SK-N-SH (cell line): ENCODE measurements around the gene PKP4. TPM values are rescaled to one million over a fixed set of nuclear protein-coding genes. Genes with fewer than 3 reads are reported as not detected.

Source experiments
- CTCF ChIA-PET: fragments of 300-600, 350-600 bp; formaldehyde crosslinking; extraction: SDS; loops from one replicate; lab custom pipeline; 2021; lab: Yijun Ruan, JAX
- POLR2A ChIA-PET: fragments of 350-600 bp; sonication (Branson Sonifier 250); formaldehyde crosslinking; extraction: SDS; loops from one replicate; lab custom pipeline; 2020; ENCODE audit warnings: antibody characterized with exemption, inconsistent platforms; lab: Yijun Ruan, JAX
- DNase-seq: peaks from one replicate; pipeline ENCODE4 v3.0.0; 2012
- H2AFZ ChIP-seq: fragments of 200-600 bp; sonication (generic); 2 replicates; pipeline ENCODE4 v1.8.1; 2016; ENCODE audit warnings: antibody characterized with exemption, mild to moderate bottlenecking, low read depth
- H3F3A ChIP-seq: fragments of 200-600 bp; sonication (generic); replicated peaks from 2 replicates; pipeline ENCODE3; 2016; ENCODE audit warnings: antibody characterized with exemption, mild to moderate bottlenecking; ENCODE audit not compliant: insufficient read depth
- H3K27ac ChIP-seq, 2 experiments: fragments of 200-500 bp in 1 of 2; fragments of 200-600 bp in 1 of 2; sonication (Bioruptor generic) in 1 of 2; sonication (generic), shearing (Covaris generic) in 1 of 2; 2 replicates each; pipeline versions ENCODE4 v1.5.1 to v1.6.1; 2014 to 2016; ENCODE audit warnings: low read depth in 2 of 2, inconsistent platforms in 1 of 2, low read length in 1 of 2, mild to moderate bottlenecking in 1 of 2, mixed read lengths in 1 of 2
- H3K27me3 ChIP-seq: fragments of 200-600 bp; sonication (generic), shearing (Covaris generic); 2 replicates; pipeline ENCODE4 v1.6.1; 2016; ENCODE audit warnings: mixed run types; ENCODE audit not compliant: insufficient read depth
- H3K36me3 ChIP-seq, 2 experiments: fragments of 200-500 bp in 1 of 2; fragments of 200-600 bp in 1 of 2; sonication (Bioruptor generic) in 1 of 2; sonication (generic) in 1 of 2; replicated peaks in 1 of 2; 2 replicates each; pipeline versions ENCODE3 to v1.5.1; 2014 to 2016; ENCODE audit warnings: low read length in 1 of 2, mild to moderate bottlenecking in 1 of 2; ENCODE audit not compliant: insufficient read depth in 2 of 2, control insufficient read depth in 1 of 2
- H3K4me1 ChIP-seq, 2 experiments: fragments of 200-500 bp in 1 of 2; fragments of 200-600 bp in 1 of 2; sonication (Bioruptor generic) in 1 of 2; sonication (generic), shearing (Covaris generic) in 1 of 2; 2 replicates each; pipeline versions ENCODE4 v1.5.1 to v1.6.1; 2014 to 2016; ENCODE audit warnings: low read depth in 1 of 2, low read length in 1 of 2, mixed run types in 1 of 2; ENCODE audit not compliant: insufficient read depth in 2 of 2, control insufficient read depth in 1 of 2
- H3K4me2 ChIP-seq: fragments of 200-600 bp; sonication (generic), shearing (Covaris generic); 2 replicates; pipeline ENCODE4 v1.6.1; 2017; ENCODE audit warnings: mixed run types
- H3K4me3 ChIP-seq, 2 experiments: fragments of 200-500 bp in 1 of 2; fragments of 200-600 bp in 1 of 2; sonication (Bioruptor generic) in 1 of 2; sonication (generic), shearing (Covaris generic) in 1 of 2; 2 replicates each; pipeline versions ENCODE4 v1.5.1 to v1.8.1; 2014 to 2016; ENCODE audit warnings: low read depth in 2 of 2, inconsistent platforms in 1 of 2, low read length in 1 of 2, mild to moderate bottlenecking in 1 of 2, mixed read lengths in 1 of 2, moderate library complexity in 1 of 2
- H3K79me2 ChIP-seq: fragments of 200-600 bp; sonication (generic); 2 replicates; pipeline ENCODE4 v1.8.1; 2017; ENCODE audit warnings: mild to moderate bottlenecking; ENCODE audit not compliant: insufficient read depth
- H3K9ac ChIP-seq: fragments of 200-600 bp; sonication (generic); 2 replicates; pipeline ENCODE4 v1.6.1; 2017; ENCODE audit warnings: mixed run types
- H3K9me2 ChIP-seq: fragments of 200-600 bp; sonication (generic); 2 replicates; pipeline ENCODE4 v1.6.1; 2017; ENCODE audit warnings: mixed run types
- H3K9me3 ChIP-seq: fragments of 200-600 bp; sonication (generic); 2 replicates; pipeline ENCODE4 v1.6.1; 2017; ENCODE audit warnings: mixed run types, mild to moderate bottlenecking, moderate library complexity
- H4K20me1 ChIP-seq: fragments of 200-600 bp; sonication (generic); 2 replicates; pipeline ENCODE4 v1.6.1; 2017; ENCODE audit warnings: mild to moderate bottlenecking, mixed run types; ENCODE audit not compliant: insufficient read depth
- ELF1 ChIP-seq: IDR thresholded peaks from 2 replicates; pipeline ENCODE4 v1.4.0; 2012
- EP300 ChIP-seq, 2 experiments: IDR thresholded peaks; 2 replicates each; pipeline versions ENCODE4 v1.4.0 to v1.6.1; 2012; ENCODE audit warnings: borderline replicate concordance in 1 of 2, low read depth in 1 of 2, low read length in 1 of 2
- GABPA ChIP-seq: IDR thresholded peaks from 2 replicates; pipeline ENCODE4 v1.4.0; 2012; ENCODE audit warnings: low read depth, mild to moderate bottlenecking
- JUND ChIP-seq: IDR thresholded peaks from 2 replicates; pipeline ENCODE4 v1.4.0; 2012
- MAX ChIP-seq: IDR thresholded peaks from 2 replicates; pipeline ENCODE4 v1.4.0; 2012; ENCODE audit warnings: low read depth
- MXI1 ChIP-seq: IDR thresholded peaks from 2 replicates; pipeline ENCODE4 v1.6.1; 2012; ENCODE audit warnings: mild to moderate bottlenecking, low read depth, low read length, improper control_type of control experiment
- NFIC ChIP-seq: IDR thresholded peaks from 2 replicates; pipeline ENCODE4 v1.4.0; 2012; ENCODE audit warnings: borderline replicate concordance
- NRF1 ChIP-seq: IDR thresholded peaks from 2 replicates; pipeline ENCODE4 v1.6.1; 2012; ENCODE audit warnings: low read depth, mild to moderate bottlenecking, low read length
- RAD21 ChIP-seq: IDR thresholded peaks from 2 replicates; pipeline ENCODE4 v1.6.1; 2012; ENCODE audit warnings: mild to moderate bottlenecking, low read length
- RCOR1 ChIP-seq: fragments of 150-350 bp; IDR thresholded peaks from 2 replicates; pipeline ENCODE4 v1.6.1; 2017; ENCODE audit warnings: antibody characterized with exemption, low read length
- RFX5 ChIP-seq: IDR thresholded peaks from 2 replicates; pipeline ENCODE4 v1.6.1; 2012; ENCODE audit warnings: mild to moderate bottlenecking, improper control_type of control experiment, low read length
- SIN3A ChIP-seq: IDR thresholded peaks from 2 replicates; pipeline ENCODE4 v1.6.1; 2012; ENCODE audit warnings: low read depth, mild to moderate bottlenecking, low read length, moderate library complexity, borderline replicate concordance
- TAF1 ChIP-seq: IDR thresholded peaks from 2 replicates; pipeline ENCODE4 v1.6.1; 2012; ENCODE audit warnings: low read depth, mild to moderate bottlenecking, low read length, moderate library complexity, borderline replicate concordance
- TEAD4 ChIP-seq: IDR thresholded peaks from 2 replicates; pipeline ENCODE4 v1.4.0; 2012; ENCODE audit warnings: mild to moderate bottlenecking, borderline replicate concordance; ENCODE audit not compliant: insufficient read depth
- USF1 ChIP-seq: IDR thresholded peaks from 2 replicates; pipeline ENCODE4 v1.4.0; 2012; ENCODE audit warnings: low read depth, borderline replicate concordance
- YY1 ChIP-seq: IDR thresholded peaks from 2 replicates; pipeline ENCODE4 v1.4.0; 2012; ENCODE audit warnings: low read depth, mild to moderate bottlenecking
- WGBS: methylation state at CpG from one replicate; pipeline ENCODE4 v1.1.6; 2017; ENCODE audit warnings: low lambda C conversion rate; 5-methylcytosine and 5-hydroxymethylcytosine counted together
- polyA plus RNA-seq, 3 experiments: library from polyadenylated mRNA; depleted of rRNA; stranded (reverse); fragments of >200 nt; gene quantifications; 2 replicates each; pipeline ENCODE4 v1.2.3, GENCODE V29; 2012
- TF ChIP-seq, protein P1 (sequence below): fragments of 200-600 bp; sonication (generic); IDR thresholded peaks from 2 replicates; pipeline ENCODE4 v1.6.1; 2017; ENCODE audit warnings: antibody characterized with exemption, mild to moderate bottlenecking, moderate library complexity
- TF ChIP-seq, protein P2 (sequence below): fragments of 150-350 bp; IDR thresholded peaks from 2 replicates; pipeline ENCODE4 v1.6.1; 2017; ENCODE audit warnings: antibody characterized with exemption, low read length, low read depth, borderline replicate concordance
- TF ChIP-seq, protein P3 (sequence below): IDR thresholded peaks from 2 replicates; pipeline ENCODE4 v1.6.1; 2012; ENCODE audit warnings: mild to moderate bottlenecking, low read depth, low read length, moderate library complexity

PKP4 gene
- polyA plus RNA-seq, 1 of the 3 experiments (the other 2 are of a cell fraction) = 10.9 TPM

DNA sequence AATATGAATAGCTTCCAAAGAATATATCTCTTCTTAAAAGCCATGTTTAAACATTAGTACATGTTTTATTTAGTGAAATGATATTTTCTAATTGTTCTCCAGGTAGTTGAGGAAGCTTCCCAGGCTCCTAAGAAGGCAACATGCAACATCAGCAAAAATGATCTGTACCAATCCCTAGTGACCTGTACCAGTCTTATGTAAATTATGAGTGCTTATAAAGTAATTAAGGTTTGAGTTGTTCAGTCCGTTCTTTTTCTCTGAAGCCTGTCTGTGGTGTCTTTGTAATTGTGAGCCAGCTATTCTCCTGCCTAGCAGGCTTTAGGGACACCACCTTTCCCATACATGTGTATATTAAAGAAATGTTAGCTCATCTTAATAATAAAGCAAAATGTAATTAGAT, 98.2 kb downstream of the PKP4 start (continued):
- TF ChIP-seq TEAD4 = no peak
- TF ChIP-seq MAX = no peak

GRCh38 chr2:158556124-158556523, 99.4 kb downstream of the PKP4 start:
- no peaks in the 10 kb centered on the region for H3K79me2 ChIP-seq
- H3K36me3 ChIP-seq = peaks cover 0 to 4% of the 10 kb centered on the region in 2 experiments
- CTCF ChIA-PET = interaction anchor here (0.8 to 1.3 kb wide), 4 partner anchors 32 to 198 kb away, joined by 3 read pairs; no protein-coding TSS in a partner anchor
- POLR2A ChIA-PET = no interaction called here
- no peaks in the 10 kb centered on the region for H3F3A ChIP-seq
- no peak overlapping the region for H3K27ac ChIP-seq
- H4K20me1 ChIP-seq = no peaks in the 10 kb centered on the region
- no peak overlapping the region for H3K9ac ChIP-seq
- no peak for DNase-seq
- 95% methylated on average over 3 of the region's 3 CpGs for WGBS
- no peak overlapping the region for H3K4me2 ChIP-seq
- TF ChIP-seq TAF1 (no peak), SIN3A (no peak), GABPA (no peak), YY1 (no peak), TEAD4 (no peak), MAX (no peak), MXI1 (no peak), RFX5 (no peak), EP300 (IDR thresholded peaks at IDR 0.05; ENCODE audit: borderline replicate concordance in 1 of 2, low read depth in 1 of 2, low read length in 1 of 2) (no peak), NRF1 (no peak), RCOR1 (no peak), RAD21 (no peak), JUND (no peak), NFIC (no peak), USF1 (no peak), ELF1 (no peak)
- TF ChIP-seq, protein P1, sequence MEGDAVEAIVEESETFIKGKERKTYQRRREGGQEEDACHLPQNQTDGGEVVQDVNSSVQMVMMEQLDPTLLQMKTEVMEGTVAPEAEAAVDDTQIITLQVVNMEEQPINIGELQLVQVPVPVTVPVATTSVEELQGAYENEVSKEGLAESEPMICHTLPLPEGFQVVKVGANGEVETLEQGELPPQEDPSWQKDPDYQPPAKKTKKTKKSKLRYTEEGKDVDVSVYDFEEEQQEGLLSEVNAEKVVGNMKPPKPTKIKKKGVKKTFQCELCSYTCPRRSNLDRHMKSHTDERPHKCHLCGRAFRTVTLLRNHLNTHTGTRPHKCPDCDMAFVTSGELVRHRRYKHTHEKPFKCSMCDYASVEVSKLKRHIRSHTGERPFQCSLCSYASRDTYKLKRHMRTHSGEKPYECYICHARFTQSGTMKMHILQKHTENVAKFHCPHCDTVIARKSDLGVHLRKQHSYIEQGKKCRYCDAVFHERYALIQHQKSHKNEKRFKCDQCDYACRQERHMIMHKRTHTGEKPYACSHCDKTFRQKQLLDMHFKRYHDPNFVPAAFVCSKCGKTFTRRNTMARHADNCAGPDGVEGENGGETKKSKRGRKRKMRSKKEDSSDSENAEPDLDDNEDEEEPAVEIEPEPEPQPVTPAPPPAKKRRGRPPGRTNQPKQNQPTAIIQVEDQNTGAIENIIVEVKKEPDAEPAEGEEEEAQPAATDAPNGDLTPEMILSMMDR = no peak
- TF ChIP-seq, protein P2, sequence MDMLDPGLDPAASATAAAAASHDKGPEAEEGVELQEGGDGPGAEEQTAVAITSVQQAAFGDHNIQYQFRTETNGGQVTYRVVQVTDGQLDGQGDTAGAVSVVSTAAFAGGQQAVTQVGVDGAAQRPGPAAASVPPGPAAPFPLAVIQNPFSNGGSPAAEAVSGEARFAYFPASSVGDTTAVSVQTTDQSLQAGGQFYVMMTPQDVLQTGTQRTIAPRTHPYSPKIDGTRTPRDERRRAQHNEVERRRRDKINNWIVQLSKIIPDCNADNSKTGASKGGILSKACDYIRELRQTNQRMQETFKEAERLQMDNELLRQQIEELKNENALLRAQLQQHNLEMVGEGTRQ = no peak
- TF ChIP-seq, protein P3, sequence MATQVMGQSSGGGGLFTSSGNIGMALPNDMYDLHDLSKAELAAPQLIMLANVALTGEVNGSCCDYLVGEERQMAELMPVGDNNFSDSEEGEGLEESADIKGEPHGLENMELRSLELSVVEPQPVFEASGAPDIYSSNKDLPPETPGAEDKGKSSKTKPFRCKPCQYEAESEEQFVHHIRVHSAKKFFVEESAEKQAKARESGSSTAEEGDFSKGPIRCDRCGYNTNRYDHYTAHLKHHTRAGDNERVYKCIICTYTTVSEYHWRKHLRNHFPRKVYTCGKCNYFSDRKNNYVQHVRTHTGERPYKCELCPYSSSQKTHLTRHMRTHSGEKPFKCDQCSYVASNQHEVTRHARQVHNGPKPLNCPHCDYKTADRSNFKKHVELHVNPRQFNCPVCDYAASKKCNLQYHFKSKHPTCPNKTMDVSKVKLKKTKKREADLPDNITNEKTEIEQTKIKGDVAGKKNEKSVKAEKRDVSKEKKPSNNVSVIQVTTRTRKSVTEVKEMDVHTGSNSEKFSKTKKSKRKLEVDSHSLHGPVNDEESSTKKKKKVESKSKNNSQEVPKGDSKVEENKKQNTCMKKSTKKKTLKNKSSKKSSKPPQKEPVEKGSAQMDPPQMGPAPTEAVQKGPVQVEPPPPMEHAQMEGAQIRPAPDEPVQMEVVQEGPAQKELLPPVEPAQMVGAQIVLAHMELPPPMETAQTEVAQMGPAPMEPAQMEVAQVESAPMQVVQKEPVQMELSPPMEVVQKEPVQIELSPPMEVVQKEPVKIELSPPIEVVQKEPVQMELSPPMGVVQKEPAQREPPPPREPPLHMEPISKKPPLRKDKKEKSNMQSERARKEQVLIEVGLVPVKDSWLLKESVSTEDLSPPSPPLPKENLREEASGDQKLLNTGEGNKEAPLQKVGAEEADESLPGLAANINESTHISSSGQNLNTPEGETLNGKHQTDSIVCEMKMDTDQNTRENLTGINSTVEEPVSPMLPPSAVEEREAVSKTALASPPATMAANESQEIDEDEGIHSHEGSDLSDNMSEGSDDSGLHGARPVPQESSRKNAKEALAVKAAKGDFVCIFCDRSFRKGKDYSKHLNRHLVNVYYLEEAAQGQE = no peak
- TF ChIP-seq, all 33 proteins: peak for 0
- Histone ChIP-seq H3K27me3 (no peaks in the 10 kb centered on the region), H3K4me3 (no peak overlapping the region), H3K4me1 (no peaks in the 10 kb centered on the region), H2AFZ (no peak overlapping the region), H3K9me3 (no peaks in the 10 kb centered on the region), H3K9me2 (no peaks in the 10 kb centered on the region)
